GM12865 (cell line): ENCODE measurements around the gene SLC40A1.

Experiments used
- DNase-seq: peaks from one replicate; pipeline ENCODE4 v3.0.0; 2010; ENCODE audit warnings: low read depth
- H3K4me3 ChIP-seq: 2 replicates; pipeline ENCODE4 v1.5.1; 2011; ENCODE audit warnings: mild to moderate bottlenecking, low read depth, low read length, control low read depth
- CTCF ChIP-seq: IDR thresholded peaks from 2 replicates; pipeline ENCODE4 v1.5.1; 2011; ENCODE audit warnings: low read length, control low read depth, low read depth, inconsistent platforms; ENCODE audit not compliant: insufficient read depth; ENCODE audit errors: missing control alignments

Gene SLC40A1

DNA sequence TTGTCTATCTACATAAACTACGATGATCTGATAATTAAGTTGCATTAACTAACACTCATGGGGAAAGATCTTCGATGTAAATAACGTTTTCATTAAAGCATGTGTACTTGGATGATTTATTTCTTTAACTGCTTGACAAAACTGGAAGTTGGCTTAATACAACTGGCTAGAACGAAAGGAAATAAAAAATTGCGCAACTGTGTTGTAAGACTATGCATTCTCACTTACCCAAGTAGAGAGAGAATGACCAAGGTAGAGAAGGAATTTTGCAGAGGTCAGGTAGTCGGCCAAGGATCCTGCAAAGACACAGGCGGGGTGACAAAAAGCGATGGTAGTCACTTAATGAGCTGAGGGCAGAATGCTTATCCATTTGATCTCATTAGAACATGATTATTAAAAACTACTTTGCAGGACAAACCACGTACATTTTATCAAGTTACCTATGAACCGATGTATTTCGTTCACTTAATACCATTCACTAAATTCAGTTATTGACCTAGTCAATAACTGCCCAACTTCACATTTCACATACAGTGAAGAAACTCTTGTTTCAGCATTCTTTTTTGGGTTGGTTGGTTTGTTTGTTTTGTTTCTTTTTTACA lies 900 bp downstream of the SLC40A1 start:
- DNase-seq = no peak
- no peak overlapping the region for H3K4me3 ChIP-seq
- TF ChIP-seq CTCF = no peak

- H3K4me3 ChIP-seq = no peak overlapping the region
- no peak for DNase-seq
- no peak for TF ChIP-seq CTCF
These were observed 2.2 kb downstream of the SLC40A1 start for GRCh38 chr2:189578272-189578950.

DNA sequence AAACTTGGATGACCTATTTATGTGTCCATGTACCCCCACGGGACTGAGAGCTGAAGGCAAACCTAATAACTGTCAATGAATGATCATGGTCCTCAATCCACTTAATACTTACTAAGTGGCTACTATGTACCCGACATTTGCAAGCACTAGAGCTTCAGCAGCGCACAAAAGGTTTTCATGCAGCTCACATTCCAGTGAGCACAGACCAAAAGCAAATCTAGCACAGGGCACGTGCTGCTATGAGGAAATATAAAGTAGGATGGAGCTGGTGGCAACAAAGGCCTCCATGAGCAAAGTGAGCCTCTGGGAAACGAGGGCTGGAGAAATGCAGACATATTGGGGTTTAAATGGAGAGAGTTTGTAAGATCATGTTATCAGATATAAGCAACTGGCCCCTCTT lies 3.5 kb downstream of the SLC40A1 start:
- DNase-seq = no peak
- no peak overlapping the region for H3K4me3 ChIP-seq
- TF ChIP-seq CTCF = no peak

DNA sequence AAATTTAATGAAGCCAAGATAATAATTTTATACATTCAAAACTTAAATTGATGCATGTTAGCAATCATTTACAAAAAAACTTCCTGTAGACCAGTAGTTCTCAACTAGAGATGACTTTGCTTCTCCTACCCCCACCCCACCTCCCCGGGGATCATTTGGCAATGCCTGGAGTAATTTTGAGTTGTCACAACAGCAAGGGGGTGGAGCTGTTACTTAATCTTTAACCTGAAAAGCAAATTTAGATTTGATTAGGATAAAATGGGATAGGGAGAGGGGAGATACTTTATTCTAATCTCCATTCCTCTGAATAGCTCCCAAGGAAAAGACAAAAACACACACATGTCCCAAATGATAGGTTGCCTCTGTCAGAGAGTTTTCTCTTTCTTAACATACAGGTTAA lies 4.2 kb downstream of the SLC40A1 start:
- DNase-seq = no peak
- TF ChIP-seq CTCF = no peak
- H3K4me3 ChIP-seq = no peak overlapping the region

DNA sequence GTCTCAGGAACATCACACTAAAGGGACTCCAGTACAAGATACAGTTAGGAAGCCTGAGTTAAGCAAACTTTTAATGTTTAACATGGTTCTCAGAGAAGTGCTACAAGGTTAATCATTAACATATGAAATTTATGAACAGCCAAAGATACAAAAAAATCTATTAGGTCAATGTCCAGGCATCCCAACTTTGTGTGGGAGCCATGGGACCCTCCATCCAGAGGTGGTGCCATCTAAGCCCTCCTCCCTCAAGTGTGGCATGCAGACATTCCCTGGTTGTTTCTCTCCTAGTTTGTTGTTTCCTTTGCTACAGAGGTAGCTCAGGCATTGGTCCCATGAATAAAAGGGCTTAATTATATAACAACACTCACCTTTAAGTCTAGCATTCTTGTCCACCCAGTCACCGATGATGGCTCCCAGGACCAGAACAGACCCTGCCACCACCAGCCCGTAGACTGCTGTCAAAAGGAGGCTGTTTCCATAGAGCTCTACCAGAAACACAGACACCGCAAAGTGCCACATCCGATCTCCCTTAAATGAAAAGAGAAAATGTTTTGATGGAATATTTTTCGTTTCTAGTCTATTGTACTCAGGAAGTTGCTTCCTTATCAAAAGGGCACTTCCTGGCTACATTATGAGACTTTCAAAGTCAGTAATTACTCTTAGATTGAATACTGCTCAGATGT lies 5.7 kb downstream of the SLC40A1 start:
- no peak for DNase-seq
- no peak for TF ChIP-seq CTCF
- no peak overlapping the region for H3K4me3 ChIP-seq

- DNase-seq = no peak
- no peak for TF ChIP-seq CTCF
- no peak overlapping the region for H3K4me3 ChIP-seq
These were observed 10.0 kb downstream of the SLC40A1 start for GRCh38 chr2:189570570-189571031.
